Activated CD8-positive, alpha-beta T cell treated with anti-CD3 and anti-CD28 coated beads for 36 hours (primary cell): ENCODE measurements around the gene HHATL. TPM values are rescaled to one million over a fixed set of nuclear protein-coding genes. Genes with fewer than 3 reads are reported as not detected.
A peak's percentile ranks its signal among the peaks of the same experiment; 100 is the strongest.

Experiments
- ATAC-seq: fragments of 200-7000 bp; cut with Tn5 transposase; one replicate; pipeline ENCODE4 v1.10.0; 2021; ENCODE audit warnings: mild to moderate bottlenecking, moderate library complexity
- CTCF ChIA-PET: fragments of 350-600 bp; sonication (Branson Sonifier 250); formaldehyde crosslinking; loops from one replicate; lab custom pipeline; 2021; ENCODE audit warnings: antibody characterized with exemption; lab: Charles Lee
- POLR2A ChIA-PET: fragments of 350-600 bp; sonication (Branson Sonifier 250); formaldehyde crosslinking; loops from one replicate; lab custom pipeline; 2021; ENCODE audit warnings: antibody characterized with exemption; lab: Charles Lee
- DNase-seq: peaks from one replicate; pipeline ENCODE4 v3.0.0-alpha.2; 2020
- H3K27ac Mint-ChIP-seq: one replicate; pipeline ENCODE4 v1.8.0; 2021; ENCODE audit warnings: mild to moderate bottlenecking, mixed read lengths
- H3K27me3 Mint-ChIP-seq: one replicate; pipeline ENCODE4 v1.8.0; 2021; ENCODE audit warnings: mixed read lengths
- H3K36me3 Mint-ChIP-seq: one replicate; pipeline ENCODE4 v1.8.0; 2021; ENCODE audit warnings: low read depth, mixed read lengths
- H3K4me1 Mint-ChIP-seq: one replicate; pipeline ENCODE4 v1.8.0; 2021; ENCODE audit warnings: low read depth, mixed read lengths
- H3K4me3 Mint-ChIP-seq: one replicate; pipeline ENCODE4 v1.8.0; 2021; ENCODE audit warnings: mild to moderate bottlenecking, moderate library complexity, mixed read lengths
- H3K9me3 Mint-ChIP-seq: one replicate; pipeline ENCODE4 v1.8.0; 2021; ENCODE audit warnings: mixed read lengths
- CTCF ChIP-seq: fragments of 200-600 bp; IDR thresholded peaks from one replicate; pipeline ENCODE4 v1.8.0; 2022; ENCODE audit warnings: antibody characterized with exemption, mild to moderate bottlenecking
- intact Hi-C: fragments of 100-400 bp; cut with micrococcal nuclease; formaldehyde crosslinking; loops from one replicate; pipeline ENCODE4 v1.10.0; 2022
- total RNA-seq, 2 experiments: library from RNA; stranded (reverse); gene quantifications; one replicate each; pipeline ENCODE4 v1.2.3, GENCODE V29; 2021

Gene HHATL
- total RNA-seq, 2 experiments from 2014 or later = not detected

GRCh38 chr3:42685891-42686820 is 16.4 kb downstream of the HHATL start:
- H3K27me3 Mint-ChIP-seq = peaks cover 9% of the 10 kb centered on the region
- intact Hi-C loops = no loop called here
- TF ChIP-seq CTCF = no peak
- ChIA-PET POLR2A (no interaction called here), CTCF (no interaction called here)
- no peak for ATAC-seq
- no peak for DNase-seq
- no peak overlapping the region for H3K27ac Mint-ChIP-seq
- H3K4me1 Mint-ChIP-seq = no peaks in the 10 kb centered on the region
- no peak overlapping the region for H3K4me3 Mint-ChIP-seq
- H3K36me3 Mint-ChIP-seq = no peaks in the 10 kb centered on the region
- no peaks in the 10 kb centered on the region for H3K9me3 Mint-ChIP-seq

GRCh38 chr3:42685363-42685881 is 17.2 kb downstream of the HHATL start, which contains the start of gene KLHL40:
Gene KLHL40 (plus strand): TSS chr3:42685537. CDS start chr3:42685619, 82 bp downstream.
- DNase-seq (no peak), ATAC-seq (no peak)
- intact Hi-C loops = no loop called here
- Mint-ChIP-seq H3K4me1 (no peaks in the 10 kb centered on the region), H3K36me3 (no peaks in the 10 kb centered on the region), H3K27me3 (peaks cover 9% of the 10 kb centered on the region), H3K9me3 (no peaks in the 10 kb centered on the region), H3K27ac (no peak within 1 kb of the TSS), H3K4me3 (no peak within 1 kb of the TSS)
- ChIA-PET POLR2A (no interaction called here), CTCF (no interaction called here)
- TF ChIP-seq CTCF = no peak

GRCh38 chr3:42684632-42685362 is 17.8 kb downstream of the HHATL start:
- Mint-ChIP-seq H3K4me3 (no peak overlapping the region), H3K4me1 (no peaks in the 10 kb centered on the region), H3K27ac (no peak overlapping the region), H3K36me3 (no peaks in the 10 kb centered on the region), H3K27me3 (peaks cover 9% of the 10 kb centered on the region), H3K9me3 (no peaks in the 10 kb centered on the region)
- ATAC-seq = no peak
- no peak for TF ChIP-seq CTCF
- DNase-seq = no peak
- ChIA-PET CTCF (no interaction called here), POLR2A (interaction anchor here (0.9 kb wide), 1 partner anchor 84 kb away, joined by 3 read pairs; the partner anchor contains the start of gene NKTR)
- intact Hi-C loops = no loop called here

- Mint-ChIP-seq H3K4me1 (no peaks in the 10 kb centered on the region), H3K9me3 (peaks cover 1% of the 10 kb centered on the region), H3K4me3 (no peak overlapping the region), H3K27ac (no peak overlapping the region), H3K36me3 (no peaks in the 10 kb centered on the region), H3K27me3 (peaks cover 9% of the 10 kb centered on the region)
- ChIA-PET CTCF (no interaction called here), POLR2A (interaction anchor here (0.9 kb wide), 1 partner anchor 83 kb away, joined by 3 read pairs; the partner anchor contains the start of gene NKTR)
- ATAC-seq (peak; percentile 92), DNase-seq (peak; percentile 73)
- TF ChIP-seq CTCF = no peak
- intact Hi-C loops = no loop called here
Observed at GRCh38 chr3:42683875-42684598, 18.6 kb downstream of the HHATL start.
